DOHH2 (cell line): ENCODE data around the gene CCDC91.

Experiments used
- EZH2phosphoT487 ChIP-seq: fragments of 200-600 bp; sonication (generic); IDR thresholded peaks from 2 replicates; pipeline ENCODE4 v1.6.1; 2017; ENCODE audit warnings: borderline replicate concordance, mild to moderate bottlenecking, antibody characterized with exemption, low read length, moderate library complexity, mixed read lengths
- TF ChIP-seq, protein P1 (sequence below): fragments of 200-600 bp; sonication (generic); IDR thresholded peaks from one replicate; pipeline ENCODE4 v1.5.1; 2014; ENCODE audit warnings: antibody characterized with exemption, mild to moderate bottlenecking, low read depth, low read length; ENCODE audit not compliant: poor library complexity, severe bottlenecking

- TF ChIP-seq, protein P1, sequence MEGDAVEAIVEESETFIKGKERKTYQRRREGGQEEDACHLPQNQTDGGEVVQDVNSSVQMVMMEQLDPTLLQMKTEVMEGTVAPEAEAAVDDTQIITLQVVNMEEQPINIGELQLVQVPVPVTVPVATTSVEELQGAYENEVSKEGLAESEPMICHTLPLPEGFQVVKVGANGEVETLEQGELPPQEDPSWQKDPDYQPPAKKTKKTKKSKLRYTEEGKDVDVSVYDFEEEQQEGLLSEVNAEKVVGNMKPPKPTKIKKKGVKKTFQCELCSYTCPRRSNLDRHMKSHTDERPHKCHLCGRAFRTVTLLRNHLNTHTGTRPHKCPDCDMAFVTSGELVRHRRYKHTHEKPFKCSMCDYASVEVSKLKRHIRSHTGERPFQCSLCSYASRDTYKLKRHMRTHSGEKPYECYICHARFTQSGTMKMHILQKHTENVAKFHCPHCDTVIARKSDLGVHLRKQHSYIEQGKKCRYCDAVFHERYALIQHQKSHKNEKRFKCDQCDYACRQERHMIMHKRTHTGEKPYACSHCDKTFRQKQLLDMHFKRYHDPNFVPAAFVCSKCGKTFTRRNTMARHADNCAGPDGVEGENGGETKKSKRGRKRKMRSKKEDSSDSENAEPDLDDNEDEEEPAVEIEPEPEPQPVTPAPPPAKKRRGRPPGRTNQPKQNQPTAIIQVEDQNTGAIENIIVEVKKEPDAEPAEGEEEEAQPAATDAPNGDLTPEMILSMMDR, result no peak
- no peak for TF ChIP-seq EZH2phosphoT487
These were observed 25.8 kb downstream of the CCDC91 start for GRCh38 chr12:28216016-28216415.
